K562 (cell line): Measurements from ENCODE around the gene LYSMD1. TPM values are rescaled to one million over a fixed set of nuclear protein-coding genes. Genes with fewer than 3 reads are reported as not detected.

ENCODE experiments used
- ATAC-seq: fragments of 200-7000 bp; cut with Tn5 transposase; 3 replicates; pipeline ENCODE4 v1.9.1; 2020; ENCODE audit warnings: moderate library complexity
- BruUV-seq: library from RNA; stranded (reverse); fragments of 400-500 nt; replicated peaks from 2 replicates; lab custom pipeline; 2021; lab: Mats Ljungman, UMichigan
- CTCF ChIA-PET: fragments of 300-600 bp; formaldehyde crosslinking; extraction: SDS; loops from one replicate; lab custom pipeline; 2021; ENCODE audit warnings: low intra/inter-chr PET ratio; lab: Yijun Ruan, JAX
- POLR2A ChIA-PET: fragments of 300-600, 350-650 bp; sonication (Branson Sonifier 250); formaldehyde crosslinking; extraction: SDS; loops from one replicate; lab custom pipeline; 2021; ENCODE audit warnings: antibody characterized with exemption, inconsistent platforms; lab: Yijun Ruan, JAX
- DNase-seq, 4 experiments: peaks; one replicate each; pipeline versions ENCODE4 v3.0.0 to v3.0.0-alpha.2; 2011 to 2018; ENCODE audit warnings: low spot score in 3 of 4, mixed read lengths in 3 of 4; ENCODE audit errors: extremely low read depth in 1 of 4
- FAIRE-seq: peaks from 2 replicates; lab custom pipeline; 2011; peaks lifted over from hg19 to GRCh38; lab: Jason Lieb, UNC
- H2AFZ ChIP-seq: 2 replicates; pipeline ENCODE4 v1.6.0; 2011; ENCODE audit warnings: low read depth, low read length, control low read depth, inconsistent platforms
- H3K27ac ChIP-seq: fragments of 200-600 bp; 3 replicates; pipeline ENCODE4 v1.8.0; 2011; ENCODE audit warnings: low read depth, mild to moderate bottlenecking, control low read depth, inconsistent platforms, low read length, moderate library complexity, mixed read lengths; ENCODE audit errors: extremely low read depth
- H3K27me3 ChIP-seq, 2 experiments: fragments of 300-600 bp in 1 of 2; 2 replicates in 1 of 2; 3 replicates in 1 of 2; pipeline versions ENCODE4 v1.6.0 to v1.8.0; 2011; ENCODE audit warnings: inconsistent platforms in 2 of 2, low read length in 2 of 2, mild to moderate bottlenecking in 1 of 2, mixed read lengths in 1 of 2, moderate library complexity in 1 of 2; ENCODE audit not compliant: control insufficient read depth in 2 of 2, insufficient read depth in 2 of 2
- H3K36me3 ChIP-seq: fragments of 300-600 bp; 3 replicates; pipeline ENCODE4 v1.8.0; 2011; ENCODE audit warnings: mild to moderate bottlenecking, low read length, inconsistent platforms; ENCODE audit not compliant: control insufficient read depth, insufficient read depth
- H3K4me1 ChIP-seq, 2 experiments: fragments of 200-600 bp in 1 of 2; replicated peaks in 1 of 2; 2 replicates in 1 of 2; 3 replicates in 1 of 2; pipeline versions ENCODE4 v1.5.1 to v1.8.0; 2011; ENCODE audit warnings: inconsistent platforms in 2 of 2, low read length in 2 of 2, mild to moderate bottlenecking in 1 of 2, mixed read lengths in 1 of 2, moderate library complexity in 1 of 2; ENCODE audit not compliant: control insufficient read depth in 2 of 2, insufficient read depth in 2 of 2
- H3K4me2 ChIP-seq: 2 replicates; pipeline ENCODE4 v1.6.1; 2011; ENCODE audit warnings: low read length, control low read depth, inconsistent platforms, mixed read lengths; ENCODE audit not compliant: insufficient read depth
- H3K4me3 ChIP-seq: fragments of 200-600 bp; sonication (generic), shearing (Covaris generic); 2 replicates; pipeline ENCODE4 v1.5.1; 2016; ENCODE audit warnings: control low read depth, inconsistent platforms
- H3K79me2 ChIP-seq: fragments of 200-600 bp; 3 replicates; pipeline ENCODE4 v1.8.0; 2011; ENCODE audit warnings: low read length, inconsistent platforms; ENCODE audit not compliant: control insufficient read depth, insufficient read depth
- H3K9ac ChIP-seq, 2 experiments: 2 replicates each; pipeline versions ENCODE4 v1.6.0 to v1.6.1; 2011; ENCODE audit warnings: low read depth in 2 of 2, low read length in 2 of 2, control low read depth in 1 of 2, inconsistent platforms in 1 of 2, mild to moderate bottlenecking in 1 of 2, mixed read lengths in 1 of 2; ENCODE audit not compliant: insufficient read depth in 1 of 2
- H3K9me1 ChIP-seq: one replicate; pipeline ENCODE4 v1.6.0; 2011; ENCODE audit warnings: inconsistent platforms, mild to moderate bottlenecking, low read length, moderate library complexity; ENCODE audit not compliant: control insufficient read depth, insufficient read depth
- H3K9me3 ChIP-seq: replicated peaks from 2 replicates; pipeline ENCODE4 v1.5.1; 2011; ENCODE audit warnings: low read depth, low read length, inconsistent platforms; ENCODE audit not compliant: control insufficient read depth, insufficient read depth
- H4K20me1 ChIP-seq: replicated peaks from 2 replicates; pipeline ENCODE4 v1.6.1; 2011; ENCODE audit warnings: low read length, inconsistent platforms, mixed read lengths; ENCODE audit not compliant: control insufficient read depth, insufficient read depth
- FOXK1 ChIP-seq: sonication (generic); formaldehyde crosslinking; IDR thresholded peaks from 2 replicates; pipeline ENCODE4 v1.8.0; 2022; ENCODE audit warnings: missing genetic modification reagents, mild to moderate bottlenecking, borderline replicate concordance
- MEF2A ChIP-seq: IDR thresholded peaks from 2 replicates; pipeline ENCODE4 v1.6.1; 2011; ENCODE audit warnings: low read depth, mild to moderate bottlenecking, low read length, moderate library complexity; ENCODE audit not compliant: control insufficient read depth
- MTA2 ChIP-seq: fragments of 450-650 bp; IDR thresholded peaks from 2 replicates; pipeline ENCODE4 v1.6.1; 2016; ENCODE audit warnings: low read depth
- RBM22 ChIP-seq: fragments of 200-400 bp; formaldehyde crosslinking; IDR thresholded peaks from 2 replicates; pipeline ENCODE4 v1.6.1; 2018; ENCODE audit warnings: low read length, low read depth; ENCODE audit not compliant: poor library complexity, severe bottlenecking
- XRCC3 ChIP-seq: fragments of 450-650 bp; IDR thresholded peaks from 2 replicates; pipeline ENCODE4 v1.6.1; 2017; ENCODE audit warnings: mild to moderate bottlenecking, moderate library complexity
- ZNF644 ChIP-seq: fragments of 200-800 bp; sonication (Bioruptor generic); IDR thresholded peaks from 2 replicates; pipeline ENCODE4 v1.6.1; 2016; ENCODE audit warnings: low read depth, missing genetic modification characterization, missing compliant biosample characterization
- WGBS: fragments of 100-300 bp; shearing (Covaris generic); methylation state at CpG from one replicate; pipeline ENCODE4 v1.1.6; 2016; ENCODE audit warnings: low coverage, mixed read lengths; ENCODE audit not compliant: insufficient coverage; ENCODE audit errors: missing lambda C conversion rate; 5-methylcytosine and 5-hydroxymethylcytosine counted together
- in situ Hi-C: fragments of 300-500 bp; cut with MboI; formaldehyde crosslinking; loops from 4 replicates; pipeline ENCODE4 v1.15.0; 2018; ENCODE audit warnings: inconsistent platforms, mixed read lengths
- intact Hi-C: fragments of 100-400 bp; cut with micrococcal nuclease; formaldehyde crosslinking; loops from 2 replicates; pipeline ENCODE4 v1.14.2; 2022
- polyA plus RNA-seq, 8 experiments: library from polyadenylated mRNA; depleted of rRNA in 4 of 8; stranded (reverse) in 5 of 8; unstranded in 3 of 8; fragments of >200 nt; fragmentation: Nextera tagmentation in 2 of 8; fragmentation: Illumina TruSeq in 1 of 8; extraction: Ambion mirVana in 2 of 8; extraction: Trizol in 1 of 8; gene quantifications; 2 replicates each; pipeline versions ENCODE4 v1.2.1 to v1.2.3, GENCODE V29; 2011 to 2014; ENCODE audit warnings: inconsistent platforms in 1 of 8, missing spikeins in 1 of 8
- total RNA-seq, 7 experiments: library from RNA; depleted of rRNA in 6 of 7; stranded (reverse); fragments of >200 nt in 6 of 7; fragmentation: Illumina TruSeq in 2 of 7; extraction: Trizol in 2 of 7; gene quantifications; 2 replicates each; pipeline versions ENCODE4 v1.2.1 to v1.2.3, GENCODE V29; 2011 to 2021; ENCODE audit warnings: low replicate concordance in 1 of 7
- TF ChIP-seq, protein P1 (sequence below): fragments of 250-450 bp; sonication (Bioruptor Pico); IDR thresholded peaks from 2 replicates; pipeline ENCODE4 v1.4.0; 2020
- TF ChIP-seq, protein P2 (sequence below), 3 experiments: IDR thresholded peaks in 2 of 3; conservative IDR thresholded peaks in 1 of 3; 2 replicates each; pipeline ENCODE4 v1.5.1; 2011 to 2012; ENCODE audit warnings: low read length in 3 of 3, mild to moderate bottlenecking in 3 of 3, control low read depth in 2 of 3, improper control_type of control experiment in 1 of 3, inconsistent platforms in 1 of 3, low read depth in 1 of 3, mixed read lengths in 1 of 3, moderate library complexity in 1 of 3; ENCODE audit not compliant: insufficient read depth in 2 of 3
- TF ChIP-seq, protein P3 (sequence below): fragments of 250-450 bp; sonication (Bioruptor Pico); IDR thresholded peaks from 2 replicates; pipeline ENCODE4 v1.5.0; 2020; ENCODE audit warnings: mild to moderate bottlenecking
- TF ChIP-seq, protein P4 (sequence below): fragments of 250-450 bp; sonication (Bioruptor Pico); IDR thresholded peaks from 2 replicates; pipeline ENCODE4 v1.8.0; 2021; ENCODE audit warnings: moderate library complexity, mild to moderate bottlenecking, inconsistent platforms

Gene LYSMD1
- total and polyA plus RNA-seq, 9 of the 15 experiments (the other 6 are each of a cell fraction or from before 2014, with no cell fraction given), result 2.2 to 9.4 (median 6.0) TPM

DNA sequence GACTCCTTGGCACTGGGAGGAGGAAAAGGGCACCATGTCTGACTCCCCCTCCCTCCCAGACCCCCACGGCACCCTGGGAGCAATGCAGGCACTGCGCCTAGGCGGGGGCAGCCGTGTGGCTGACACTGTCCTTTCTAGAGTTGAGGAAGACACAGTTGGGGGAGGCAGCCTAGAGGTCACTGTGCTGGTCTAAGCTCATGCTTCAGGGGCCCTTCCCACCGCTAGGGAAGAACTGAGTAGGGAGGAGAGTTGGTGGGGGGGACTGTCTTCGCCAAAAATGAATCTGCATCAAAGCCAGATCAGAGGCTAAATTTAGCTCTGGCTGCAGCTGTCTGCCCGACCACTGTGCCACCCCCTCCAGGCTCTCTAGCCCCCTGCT is 22.7 kb downstream of the LYSMD1 start:
- Histone ChIP-seq H3K9ac (peak overlapping the region in 1 of 2 experiments; percentile 69; a peak in 2 of 4 replicates), H3K4me1 (peaks cover 20 to 47% of the 10 kb centered on the region in 2 experiments; a peak in 4 of 5 replicates), H3K36me3 (no peaks in the 10 kb centered on the region), H2AFZ (peak overlapping the region; percentile 33; the same call in 1 of the 2 replicates), H3K27ac (no peak overlapping the region), H3K9me1 (no peaks in the 10 kb centered on the region), H4K20me1 (peaks cover 5% of the 10 kb centered on the region; the same call in 1 of the 2 replicates), H3K4me2 (no peak overlapping the region), H3K9me3 (no peaks in the 10 kb centered on the region), H3K79me2 (no peaks in the 10 kb centered on the region), H3K4me3 (no peak overlapping the region), H3K27me3 (no peaks in the 10 kb centered on the region; a peak in 1 of 5 replicates)
- POLR2A ChIA-PET, result interaction anchor here (0.7 to 1.8 kb wide), 6 partner anchors 12 to 148 kb away, joined by 3 to 6 read pairs (median 4); partner anchors contain the start of genes GABPB2 and LYSMD1
- peak; percentile 44 to 52 (median 48) for DNase-seq
- peak; percentile 14 for ATAC-seq
- intact Hi-C loops, result no loop called here
- in situ Hi-C loops, result no loop called here
- FAIRE-seq, result peak; percentile 37
- CTCF ChIA-PET, result interaction anchor here (0.5 kb wide), 1 partner anchor 13 kb away, joined by 3 read pairs; no protein-coding TSS in a partner anchor
- BruUV-seq, result no TSS peak
- WGBS, result 38% methylated on average over 6 of the region's 7 CpGs
- TF ChIP-seq, protein P1, sequence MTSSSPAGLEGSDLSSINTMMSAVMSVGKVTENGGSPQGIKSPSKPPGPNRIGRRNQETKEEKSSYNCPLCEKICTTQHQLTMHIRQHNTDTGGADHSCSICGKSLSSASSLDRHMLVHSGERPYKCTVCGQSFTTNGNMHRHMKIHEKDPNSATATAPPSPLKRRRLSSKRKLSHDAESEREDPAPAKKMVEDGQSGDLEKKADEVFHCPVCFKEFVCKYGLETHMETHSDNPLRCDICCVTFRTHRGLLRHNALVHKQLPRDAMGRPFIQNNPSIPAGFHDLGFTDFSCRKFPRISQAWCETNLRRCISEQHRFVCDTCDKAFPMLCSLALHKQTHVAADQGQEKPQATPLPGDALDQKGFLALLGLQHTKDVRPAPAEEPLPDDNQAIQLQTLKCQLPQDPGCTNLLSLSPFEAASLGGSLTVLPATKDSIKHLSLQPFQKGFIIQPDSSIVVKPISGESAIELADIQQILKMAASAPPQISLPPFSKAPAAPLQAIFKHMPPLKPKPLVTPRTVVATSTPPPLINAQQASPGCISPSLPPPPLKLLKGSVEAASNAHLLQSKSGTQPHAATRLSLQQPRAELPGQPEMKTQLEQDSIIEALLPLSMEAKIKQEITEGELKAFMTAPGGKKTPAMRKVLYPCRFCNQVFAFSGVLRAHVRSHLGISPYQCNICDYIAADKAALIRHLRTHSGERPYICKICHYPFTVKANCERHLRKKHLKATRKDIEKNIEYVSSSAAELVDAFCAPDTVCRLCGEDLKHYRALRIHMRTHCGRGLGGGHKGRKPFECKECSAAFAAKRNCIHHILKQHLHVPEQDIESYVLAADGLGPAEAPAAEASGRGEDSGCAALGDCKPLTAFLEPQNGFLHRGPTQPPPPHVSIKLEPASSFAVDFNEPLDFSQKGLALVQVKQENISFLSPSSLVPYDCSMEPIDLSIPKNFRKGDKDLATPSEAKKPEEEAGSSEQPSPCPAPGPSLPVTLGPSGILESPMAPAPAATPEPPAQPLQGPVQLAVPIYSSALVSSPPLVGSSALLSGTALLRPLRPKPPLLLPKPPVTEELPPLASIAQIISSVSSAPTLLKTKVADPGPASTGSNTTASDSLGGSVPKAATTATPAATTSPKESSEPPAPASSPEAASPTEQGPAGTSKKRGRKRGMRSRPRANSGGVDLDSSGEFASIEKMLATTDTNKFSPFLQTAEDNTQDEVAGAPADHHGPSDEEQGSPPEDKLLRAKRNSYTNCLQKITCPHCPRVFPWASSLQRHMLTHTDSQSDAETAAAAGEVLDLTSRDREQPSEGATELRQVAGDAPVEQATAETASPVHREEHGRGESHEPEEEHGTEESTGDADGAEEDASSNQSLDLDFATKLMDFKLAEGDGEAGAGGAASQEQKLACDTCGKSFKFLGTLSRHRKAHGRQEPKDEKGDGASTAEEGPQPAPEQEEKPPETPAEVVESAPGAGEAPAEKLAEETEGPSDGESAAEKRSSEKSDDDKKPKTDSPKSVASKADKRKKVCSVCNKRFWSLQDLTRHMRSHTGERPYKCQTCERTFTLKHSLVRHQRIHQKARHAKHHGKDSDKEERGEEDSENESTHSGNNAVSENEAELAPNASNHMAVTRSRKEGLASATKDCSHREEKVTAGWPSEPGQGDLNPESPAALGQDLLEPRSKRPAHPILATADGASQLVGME (CRISPR knock-in tag), result no peak
- TF ChIP-seq, protein P2, sequence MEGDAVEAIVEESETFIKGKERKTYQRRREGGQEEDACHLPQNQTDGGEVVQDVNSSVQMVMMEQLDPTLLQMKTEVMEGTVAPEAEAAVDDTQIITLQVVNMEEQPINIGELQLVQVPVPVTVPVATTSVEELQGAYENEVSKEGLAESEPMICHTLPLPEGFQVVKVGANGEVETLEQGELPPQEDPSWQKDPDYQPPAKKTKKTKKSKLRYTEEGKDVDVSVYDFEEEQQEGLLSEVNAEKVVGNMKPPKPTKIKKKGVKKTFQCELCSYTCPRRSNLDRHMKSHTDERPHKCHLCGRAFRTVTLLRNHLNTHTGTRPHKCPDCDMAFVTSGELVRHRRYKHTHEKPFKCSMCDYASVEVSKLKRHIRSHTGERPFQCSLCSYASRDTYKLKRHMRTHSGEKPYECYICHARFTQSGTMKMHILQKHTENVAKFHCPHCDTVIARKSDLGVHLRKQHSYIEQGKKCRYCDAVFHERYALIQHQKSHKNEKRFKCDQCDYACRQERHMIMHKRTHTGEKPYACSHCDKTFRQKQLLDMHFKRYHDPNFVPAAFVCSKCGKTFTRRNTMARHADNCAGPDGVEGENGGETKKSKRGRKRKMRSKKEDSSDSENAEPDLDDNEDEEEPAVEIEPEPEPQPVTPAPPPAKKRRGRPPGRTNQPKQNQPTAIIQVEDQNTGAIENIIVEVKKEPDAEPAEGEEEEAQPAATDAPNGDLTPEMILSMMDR (IDR thresholded peaks at IDR 0.05 in 2 of 3, conservative IDR thresholded peaks at IDR 0.05 in 1 of 3; ENCODE audit: insufficient read depth in 2 of 3, low read depth in 1 of 3, low read length in 3 of 3), result peak in 1 of 3 experiments; percentile 44; a peak in 2 of 6 replicates
- TF ChIP-seq, protein P3, sequence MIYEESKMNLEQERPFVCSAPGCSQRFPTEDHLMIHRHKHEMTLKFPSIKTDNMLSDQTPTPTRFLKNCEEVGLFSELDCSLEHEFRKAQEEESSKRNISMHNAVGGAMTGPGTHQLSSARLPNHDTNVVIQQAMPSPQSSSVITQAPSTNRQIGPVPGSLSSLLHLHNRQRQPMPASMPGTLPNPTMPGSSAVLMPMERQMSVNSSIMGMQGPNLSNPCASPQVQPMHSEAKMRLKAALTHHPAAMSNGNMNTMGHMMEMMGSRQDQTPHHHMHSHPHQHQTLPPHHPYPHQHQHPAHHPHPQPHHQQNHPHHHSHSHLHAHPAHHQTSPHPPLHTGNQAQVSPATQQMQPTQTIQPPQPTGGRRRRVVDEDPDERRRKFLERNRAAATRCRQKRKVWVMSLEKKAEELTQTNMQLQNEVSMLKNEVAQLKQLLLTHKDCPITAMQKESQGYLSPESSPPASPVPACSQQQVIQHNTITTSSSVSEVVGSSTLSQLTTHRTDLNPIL, result no peak
- no peak for TF ChIP-seq RBM22
- TF ChIP-seq, protein P4, sequence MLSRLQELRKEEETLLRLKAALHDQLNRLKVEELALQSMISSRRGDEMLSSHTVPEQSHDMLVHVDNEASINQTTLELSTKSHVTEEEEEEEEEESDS (CRISPR knock-in tag), result no peak
- no peak for TF ChIP-seq XRCC3
- no peak for TF ChIP-seq MTA2
- peak; percentile 10; the same call in 1 of the 2 replicates for TF ChIP-seq MEF2A
- no peak for TF ChIP-seq ZNF644 (tag)
- TF ChIP-seq FOXK1 (CRISPR knock-in tag), result no peak
